SU-DHL-6 (cell line): ENCODE results near the gene TSN.

Experiments used
- H2AFZ ChIP-seq: fragments of 200-600 bp; sonication (generic); 2 replicates; pipeline ENCODE4 v1.6.1; 2014; ENCODE audit warnings: low read depth, mild to moderate bottlenecking, moderate library complexity, mixed read lengths, antibody characterized with exemption, low read length; ENCODE audit not compliant: severe bottlenecking
- H3F3A ChIP-seq: fragments of 200-600 bp; shearing (Covaris generic); 2 replicates; pipeline ENCODE4 v1.6.0; 2016; ENCODE audit warnings: antibody characterized with exemption, mild to moderate bottlenecking; ENCODE audit not compliant: insufficient read depth
- H3K27ac ChIP-seq: fragments of 200-600 bp; sonication (generic); 2 replicates; pipeline ENCODE4 v1.5.1; 2016; ENCODE audit warnings: low read depth, mild to moderate bottlenecking, low read length, moderate library complexity, mixed read lengths
- H3K27me3 ChIP-seq: fragments of 200-600 bp; sonication (generic), shearing (Covaris generic); 2 replicates; pipeline ENCODE4 v1.6.0; 2014; ENCODE audit warnings: mild to moderate bottlenecking, low read length
- H3K36me3 ChIP-seq: fragments of 200-600 bp; sonication (generic); 2 replicates; pipeline ENCODE4 v1.6.1; 2014; ENCODE audit warnings: mild to moderate bottlenecking, low read length, mixed read lengths
- H3K4me2 ChIP-seq: fragments of 300-600, 200-600 bp; shearing (Covaris generic), sonication (generic); 2 replicates; pipeline ENCODE4 v1.6.0; 2014; ENCODE audit warnings: low read length, low read depth, mild to moderate bottlenecking; ENCODE audit not compliant: poor library complexity, severe bottlenecking
- H3K4me3 ChIP-seq: fragments of 200-600 bp; sonication (generic); 2 replicates; pipeline ENCODE4 v1.5.1; 2014; ENCODE audit warnings: antibody characterized with exemption, low read length, mild to moderate bottlenecking, mixed read lengths; ENCODE audit not compliant: insufficient read depth, poor library complexity, severe bottlenecking
- H3K79me2 ChIP-seq: fragments of 200-600 bp; sonication (generic); 2 replicates; pipeline ENCODE4 v1.6.1; 2014; ENCODE audit warnings: mild to moderate bottlenecking, low read length, moderate library complexity; ENCODE audit not compliant: insufficient read depth
- H3K9ac ChIP-seq: fragments of 200-600 bp; sonication (generic); 2 replicates; pipeline ENCODE4 v1.7.0; 2014; ENCODE audit warnings: mild to moderate bottlenecking, low read length
- H3K9me2 ChIP-seq: fragments of 200-600 bp; sonication (generic); replicated peaks from 2 replicates; pipeline ENCODE4 v1.6.1; 2014; ENCODE audit warnings: low read length; ENCODE audit not compliant: insufficient read depth
- H3K9me3 ChIP-seq: fragments of 200-600 bp; sonication (generic); 2 replicates; pipeline ENCODE4 v1.6.1; 2014; ENCODE audit warnings: low read length, mixed read lengths; ENCODE audit not compliant: insufficient read depth
- H4K20me1 ChIP-seq: fragments of 200-600 bp; sonication (generic); 2 replicates; pipeline ENCODE4 v1.6.1; 2014; ENCODE audit warnings: low read depth, mild to moderate bottlenecking, antibody characterized with exemption, low read length, moderate library complexity, mixed read lengths
- CTCF ChIP-seq: fragments of 200-600 bp; sonication (generic); IDR thresholded peaks from one replicate; pipeline ENCODE4 v1.5.1; 2017; ENCODE audit warnings: antibody characterized with exemption, mild to moderate bottlenecking, low read length, moderate library complexity; ENCODE audit not compliant: insufficient read depth, poor library complexity, severe bottlenecking
- EZH2phosphoT487 ChIP-seq: fragments of 200-600 bp; sonication (generic), shearing (Covaris generic); conservative IDR thresholded peaks from 2 replicates; pipeline ENCODE4 v1.6.1; 2018; ENCODE audit warnings: mild to moderate bottlenecking, antibody characterized with exemption, low read length, moderate library complexity, mixed read lengths

TSN gene

GRCh38 chr2:121771976-121772742 lies 16.7 kb downstream of the TSN start:
- no peak overlapping the region for H3K27ac ChIP-seq
- TF ChIP-seq CTCF (no peak), EZH2phosphoT487 (no peak)
- no peaks in the 10 kb centered on the region for H3K9me3 ChIP-seq
- no peak overlapping the region for H3K9ac ChIP-seq
- H4K20me1 ChIP-seq, result no peaks in the 10 kb centered on the region
- no peak overlapping the region for H3K4me2 ChIP-seq
- H3F3A ChIP-seq, result no peaks in the 10 kb centered on the region; the same call in 1 of the 2 replicates
- H3K4me3 ChIP-seq, result no peak overlapping the region
- H3K36me3 ChIP-seq, result peaks cover 5% of the 10 kb centered on the region; the same call in 1 of the 2 replicates
- H3K79me2 ChIP-seq, result no peaks in the 10 kb centered on the region
- no peaks in the 10 kb centered on the region for H3K9me2 ChIP-seq
- H2AFZ ChIP-seq, result no peak overlapping the region
- H3K27me3 ChIP-seq, result no peaks in the 10 kb centered on the region

- Histone ChIP-seq H3K27ac (no peak overlapping the region), H3K79me2 (no peaks in the 10 kb centered on the region)
- TF ChIP-seq EZH2phosphoT487 (no peak), CTCF (no peak)
Observed at GRCh38 chr2:121774235-121774634, 18.8 kb downstream of the TSN start.

GRCh38 chr2:121776361-121776760 lies 20.9 kb downstream of the TSN start:
- H3K27ac ChIP-seq, result no peak overlapping the region
- TF ChIP-seq EZH2phosphoT487 (no peak), CTCF (no peak)
- H3K36me3 ChIP-seq, result no peaks in the 10 kb centered on the region
- H3K9me2 ChIP-seq, result no peaks in the 10 kb centered on the region
- no peaks in the 10 kb centered on the region for H3F3A ChIP-seq
- H3K79me2 ChIP-seq, result no peaks in the 10 kb centered on the region
- H4K20me1 ChIP-seq, result no peaks in the 10 kb centered on the region
- H3K4me2 ChIP-seq, result no peak overlapping the region
- H3K9me3 ChIP-seq, result no peaks in the 10 kb centered on the region
- H3K4me3 ChIP-seq, result no peak overlapping the region
- H2AFZ ChIP-seq, result no peak overlapping the region
- H3K9ac ChIP-seq, result no peak overlapping the region
- H3K27me3 ChIP-seq, result no peaks in the 10 kb centered on the region

More at GRCh38 chr2:121774235-121774634, 18.8 kb downstream of the TSN start:
- no peaks in the 10 kb centered on the region; the same call in 1 of the 2 replicates for H3K36me3 ChIP-seq
- no peaks in the 10 kb centered on the region for H4K20me1 ChIP-seq
- no peak overlapping the region for H3K4me2 ChIP-seq
- no peak overlapping the region for H3K4me3 ChIP-seq
- no peaks in the 10 kb centered on the region for H3K9me3 ChIP-seq
- no peaks in the 10 kb centered on the region; the same call in 1 of the 2 replicates for H3F3A ChIP-seq
- H3K9ac ChIP-seq, result no peak overlapping the region
- no peaks in the 10 kb centered on the region for H3K9me2 ChIP-seq
- no peaks in the 10 kb centered on the region for H3K27me3 ChIP-seq
- no peak overlapping the region for H2AFZ ChIP-seq
